HG03025 (cell line): ENCODE data around the gene BCL2L11.
A peak's percentile ranks its signal among the peaks of the same experiment; 100 is the strongest.

Experiments used
- ATAC-seq: cut with Tn5 transposase; IDR thresholded peaks from one replicate; pipeline ENCODE4 v1.9.1; 2021; ENCODE audit warnings: mild to moderate bottlenecking, moderate library complexity; ENCODE audit not compliant: unreplicated experiment, low FRiP score

Gene BCL2L11

GRCh38 chr2:111188681-111189080 lies 68.0 kb downstream of the BCL2L11 start:
- no peak for ATAC-seq

- ATAC-seq, result no peak
These were observed 68.4 kb downstream of the BCL2L11 start for GRCh38 chr2:111189106-111189505.

GRCh38 chr2:111190816-111191540 lies 70.3 kb downstream of the BCL2L11 start:
- ATAC-seq, result no peak

GRCh38 chr2:111191877-111192276 lies 71.2 kb downstream of the BCL2L11 start:
- ATAC-seq, result no peak

- ATAC-seq, result no peak
These were observed 72.2 kb downstream of the BCL2L11 start for GRCh38 chr2:111192776-111193368.

- peak; percentile 83 for ATAC-seq
These were observed 74.3 kb downstream of the BCL2L11 start for GRCh38 chr2:111194835-111195621.

GRCh38 chr2:111196435-111196834 lies 75.7 kb downstream of the BCL2L11 start:
- no peak for ATAC-seq

GRCh38 chr2:111198701-111199100 lies 78.0 kb downstream of the BCL2L11 start:
- no peak for ATAC-seq

GRCh38 chr2:111199840-111200239 lies 79.1 kb downstream of the BCL2L11 start:
- no peak for ATAC-seq

- ATAC-seq, result no peak
These were observed 79.7 kb downstream of the BCL2L11 start for GRCh38 chr2:111200333-111200881.

- peak; percentile 69 for ATAC-seq
These were observed 80.5 kb downstream of the BCL2L11 start for GRCh38 chr2:111201214-111201613.

GRCh38 chr2:111202266-111203040 lies 81.7 kb downstream of the BCL2L11 start:
- no peak for ATAC-seq

- no peak for ATAC-seq
These were observed 84.0 kb downstream of the BCL2L11 start for GRCh38 chr2:111204706-111205105.

- no peak for ATAC-seq
These were observed 85.1 kb downstream of the BCL2L11 start for GRCh38 chr2:111205774-111206173.

- no peak for ATAC-seq
These were observed 87.1 kb downstream of the BCL2L11 start for GRCh38 chr2:111207851-111208250.

- ATAC-seq, result no peak
These were observed 87.9 kb downstream of the BCL2L11 start for GRCh38 chr2:111208639-111209038.

GRCh38 chr2:111209045-111209514 lies 88.4 kb downstream of the BCL2L11 start:
- peak; percentile 87 for ATAC-seq

GRCh38 chr2:111210036-111210435 lies 89.3 kb downstream of the BCL2L11 start:
- no peak for ATAC-seq

GRCh38 chr2:111213877-111214276 lies 93.2 kb downstream of the BCL2L11 start:
- no peak for ATAC-seq
